22Rv1 (cell line): ENCODE measurements around the gene CORO2B.

Experiments used
- ZFX ChIP-seq: fragments of 450-650 bp; IDR thresholded peaks from 2 replicates; pipeline ENCODE4 v1.6.1; 2017; ENCODE audit warnings: antibody characterized with exemption, borderline replicate concordance
- TF ChIP-seq, protein P1 (sequence below): fragments of 450-650 bp; IDR thresholded peaks from 2 replicates; pipeline ENCODE4 v1.5.1; 2017; ENCODE audit warnings: mild to moderate bottlenecking

DNA sequence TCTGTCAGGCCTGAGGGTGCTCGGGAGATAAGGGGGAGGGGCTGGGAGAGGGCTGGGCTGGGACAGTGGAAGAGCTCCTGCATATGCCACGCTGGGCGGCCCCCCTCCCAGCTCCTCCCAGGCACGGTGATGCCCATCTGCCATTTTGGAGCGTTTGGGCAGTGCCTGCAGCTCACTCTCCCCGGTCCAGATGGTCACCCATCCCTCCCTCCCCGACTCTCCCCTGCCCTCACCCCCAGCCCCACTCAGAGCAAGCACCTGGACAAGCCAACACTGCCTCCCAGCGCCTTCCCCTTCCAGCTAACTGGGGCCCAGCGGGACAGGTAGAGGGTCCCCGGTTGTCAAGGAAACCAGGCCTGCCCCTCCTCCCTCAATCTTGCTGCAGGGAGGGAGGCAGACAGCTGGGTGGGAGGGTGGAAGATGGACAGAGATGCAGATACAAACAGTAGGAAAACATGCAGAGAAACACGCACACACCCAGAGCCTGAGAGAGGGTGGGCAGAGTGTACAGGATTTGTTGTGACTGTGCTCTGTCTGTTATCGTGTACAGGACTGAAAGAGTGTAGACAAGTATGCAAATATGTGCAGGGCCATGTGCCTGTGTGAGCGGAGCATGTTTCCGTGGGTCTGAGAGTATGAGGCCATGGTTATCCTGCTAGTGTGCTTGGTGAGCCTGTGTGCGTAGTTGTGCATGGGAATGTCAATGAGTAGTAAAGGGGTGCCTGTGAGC is 17.5 kb upstream of the CORO2B start:
- TF ChIP-seq, protein P1, sequence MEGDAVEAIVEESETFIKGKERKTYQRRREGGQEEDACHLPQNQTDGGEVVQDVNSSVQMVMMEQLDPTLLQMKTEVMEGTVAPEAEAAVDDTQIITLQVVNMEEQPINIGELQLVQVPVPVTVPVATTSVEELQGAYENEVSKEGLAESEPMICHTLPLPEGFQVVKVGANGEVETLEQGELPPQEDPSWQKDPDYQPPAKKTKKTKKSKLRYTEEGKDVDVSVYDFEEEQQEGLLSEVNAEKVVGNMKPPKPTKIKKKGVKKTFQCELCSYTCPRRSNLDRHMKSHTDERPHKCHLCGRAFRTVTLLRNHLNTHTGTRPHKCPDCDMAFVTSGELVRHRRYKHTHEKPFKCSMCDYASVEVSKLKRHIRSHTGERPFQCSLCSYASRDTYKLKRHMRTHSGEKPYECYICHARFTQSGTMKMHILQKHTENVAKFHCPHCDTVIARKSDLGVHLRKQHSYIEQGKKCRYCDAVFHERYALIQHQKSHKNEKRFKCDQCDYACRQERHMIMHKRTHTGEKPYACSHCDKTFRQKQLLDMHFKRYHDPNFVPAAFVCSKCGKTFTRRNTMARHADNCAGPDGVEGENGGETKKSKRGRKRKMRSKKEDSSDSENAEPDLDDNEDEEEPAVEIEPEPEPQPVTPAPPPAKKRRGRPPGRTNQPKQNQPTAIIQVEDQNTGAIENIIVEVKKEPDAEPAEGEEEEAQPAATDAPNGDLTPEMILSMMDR: no peak
- TF ChIP-seq ZFX: no peak
